C4-2B (cell line): ENCODE results near the gene GEMIN5.

Experiments
- CTCF ChIP-seq: fragments of 450-650 bp; conservative IDR thresholded peaks from 2 replicates; pipeline ENCODE4 v1.5.1; 2017; ENCODE audit warnings: mild to moderate bottlenecking
- ZFX ChIP-seq: fragments of 450-650 bp; IDR thresholded peaks from 2 replicates; pipeline ENCODE4 v1.6.1; 2017

GRCh38 chr5:154949781-154950180 lies 11.8 kb upstream of the GEMIN5 start:
- TF ChIP-seq ZFX: no peak
- TF ChIP-seq CTCF: no peak
